GM12878 (cell line): Measurements from ENCODE around the gene RPL10A. TPM values are rescaled to one million over a fixed set of nuclear protein-coding genes. Genes with fewer than 3 reads are reported as not detected.

Experiments
- BMI1 ChIP-seq: fragments of 450-650 bp; IDR thresholded peaks from 2 replicates; pipeline ENCODE4 v1.6.1; 2016; ENCODE audit warnings: mild to moderate bottlenecking, moderate library complexity, borderline replicate concordance
- CEBPB ChIP-seq, 2 experiments: fragments of 150-350 bp in 1 of 2; IDR thresholded peaks; 2 replicates each; pipeline ENCODE4 v1.6.1; 2012 to 2014; ENCODE audit warnings: low read depth in 2 of 2, low read length in 2 of 2, borderline replicate concordance in 1 of 2, inconsistent platforms in 1 of 2
- CHD1 ChIP-seq: IDR thresholded peaks from 2 replicates; pipeline ENCODE4 v1.6.1; 2012; ENCODE audit warnings: low read depth, low read length, improper control_type of control experiment
- EED ChIP-seq: sonication (generic); IDR thresholded peaks from 2 replicates; pipeline ENCODE4 v1.6.1; 2016; ENCODE audit warnings: antibody characterized with exemption, low read depth
- EGR1 ChIP-seq, 2 experiments: IDR thresholded peaks; 1 replicate in 1 of 2; 2 replicates in 1 of 2; pipeline ENCODE4 v1.6.1; 2011 to 2012; ENCODE audit warnings: low read depth in 2 of 2, low read length in 2 of 2, borderline replicate concordance in 1 of 2, mild to moderate bottlenecking in 1 of 2, moderate library complexity in 1 of 2
- ETV6 ChIP-seq, 2 experiments: fragments of 450-650 bp in 1 of 2; IDR thresholded peaks in 1 of 2; conservative IDR thresholded peaks in 1 of 2; 2 replicates each; pipeline ENCODE4 v1.6.1; 2014; ENCODE audit warnings: antibody characterized with exemption in 1 of 2, borderline replicate concordance in 1 of 2, low read depth in 1 of 2, mild to moderate bottlenecking in 1 of 2, moderate library complexity in 1 of 2
- FOS ChIP-seq: IDR thresholded peaks from 3 replicates; pipeline ENCODE4 v1.6.1; 2011; ENCODE audit warnings: borderline replicate concordance; ENCODE audit not compliant: insufficient read length; ENCODE audit errors: extremely low read depth
- HDAC2 ChIP-seq: fragments of 200-600 bp; sonication (generic); IDR thresholded peaks from 2 replicates; pipeline ENCODE4 v1.6.1; 2017
- IKZF2 ChIP-seq, 2 experiments: fragments of 450-650 bp; IDR thresholded peaks; 2 replicates each; pipeline ENCODE4 v1.6.1; 2017; ENCODE audit warnings: mild to moderate bottlenecking in 2 of 2, moderate library complexity in 2 of 2
- IRF4 ChIP-seq: IDR thresholded peaks from 2 replicates; pipeline ENCODE4 v1.6.1; 2011; ENCODE audit warnings: low read depth, low read length
- KAT2A ChIP-seq: conservative IDR thresholded peaks from 2 replicates; pipeline ENCODE4 v1.6.1; 2011; ENCODE audit warnings: low read depth, low read length; ENCODE audit not compliant: control insufficient read depth
- KDM1A ChIP-seq: fragments of 200-600 bp; sonication (generic); IDR thresholded peaks from 2 replicates; pipeline ENCODE4 v1.6.1; 2016; ENCODE audit warnings: borderline replicate concordance
- MYB ChIP-seq: fragments of 150-350 bp; IDR thresholded peaks from 2 replicates; pipeline ENCODE4 v1.6.1; 2014; ENCODE audit warnings: mild to moderate bottlenecking, low read depth, low read length, borderline replicate concordance
- MYC ChIP-seq: IDR thresholded peaks from 2 replicates; pipeline ENCODE4 v1.6.1; 2011; ENCODE audit warnings: mild to moderate bottlenecking, low read length, moderate library complexity, inconsistent platforms; ENCODE audit not compliant: insufficient read depth, insufficient replicate concordance, insufficient read length, severe bottlenecking
- PML ChIP-seq: IDR thresholded peaks from 2 replicates; pipeline ENCODE4 v1.6.1; 2012; ENCODE audit warnings: low read length, inconsistent platforms
- RAD21 ChIP-seq: IDR thresholded peaks from 2 replicates; pipeline ENCODE4 v1.6.1; 2011; ENCODE audit warnings: mild to moderate bottlenecking, low read depth, low read length, moderate library complexity; ENCODE audit not compliant: insufficient read depth
- RCOR1 ChIP-seq: conservative IDR thresholded peaks from 2 replicates; pipeline ENCODE4 v1.6.1; 2012; ENCODE audit warnings: low read depth, low read length, improper control_type of control experiment
- RFX5 ChIP-seq: IDR thresholded peaks from 2 replicates; pipeline ENCODE4 v1.6.1; 2011; ENCODE audit warnings: low read depth, low read length, improper control_type of control experiment
- SIX5 ChIP-seq: IDR thresholded peaks from 2 replicates; pipeline ENCODE4 v1.6.1; 2011; ENCODE audit warnings: mild to moderate bottlenecking, low read depth, low read length, moderate library complexity; ENCODE audit not compliant: severe bottlenecking
- SMAD1 ChIP-seq: fragments of 450-650 bp; IDR thresholded peaks from 2 replicates; pipeline ENCODE4 v1.6.1; 2018; ENCODE audit warnings: mild to moderate bottlenecking, low read depth; ENCODE audit not compliant: partially characterized antibody
- SP1 ChIP-seq: IDR thresholded peaks from one replicate; pipeline ENCODE4 v1.6.1; 2011; ENCODE audit warnings: low read depth, low read length
- SREBF1 ChIP-seq: IDR thresholded peaks from 2 replicates; pipeline ENCODE4 v1.6.1; 2012; ENCODE audit warnings: mild to moderate bottlenecking, low read length
- SREBF2 ChIP-seq: IDR thresholded peaks from 2 replicates; pipeline ENCODE4 v1.6.1; 2012; ENCODE audit warnings: mild to moderate bottlenecking, low read length
- TAF1 ChIP-seq: IDR thresholded peaks from 2 replicates; pipeline ENCODE4 v1.6.1; 2011; ENCODE audit warnings: mild to moderate bottlenecking, low read depth, low read length, borderline replicate concordance
- TARDBP ChIP-seq: IDR thresholded peaks from 2 replicates; pipeline ENCODE4 v1.6.1; 2016; ENCODE audit warnings: borderline replicate concordance
- YBX1 ChIP-seq: fragments of 450-650 bp; IDR thresholded peaks from 2 replicates; pipeline ENCODE4 v1.6.1; 2016; ENCODE audit warnings: antibody characterized with exemption
- ZSCAN29 ChIP-seq: fragments of 450-650 bp; IDR thresholded peaks from 2 replicates; pipeline ENCODE4 v1.6.1; 2017; ENCODE audit warnings: mild to moderate bottlenecking, moderate library complexity
- polyA plus RNA-seq, 11 experiments: library from polyadenylated mRNA; depleted of rRNA in 4 of 11; unstranded in 6 of 11; stranded (reverse) in 5 of 11; fragments of >200 nt; fragmentation: Nextera tagmentation in 4 of 11; fragmentation: Illumina TruSeq in 1 of 11; extraction: Ambion mirVana in 4 of 11; extraction: Trizol in 1 of 11; gene quantifications; 1 replicate in 1 of 11; 2 replicates in 10 of 11; pipeline versions ENCODE4 v1.2.1 to v1.2.3, GENCODE V29; 2011 to 2016; ENCODE audit warnings: inconsistent platforms in 2 of 11, missing spikeins in 2 of 11, low read depth in 1 of 11
- total RNA-seq, 4 experiments: library from RNA; depleted of rRNA in 3 of 4; stranded (reverse); fragments of >200 nt in 3 of 4; fragmentation: Illumina TruSeq in 1 of 4; extraction: Trizol in 1 of 4; gene quantifications; 2 replicates each; pipeline versions ENCODE4 v1.2.1 to v1.2.3, GENCODE V29; 2013 to 2021
- TF ChIP-seq, protein P1 (sequence below): fragments of 450-650 bp; IDR thresholded peaks from 2 replicates; pipeline ENCODE4 v1.6.1; 2017; ENCODE audit warnings: antibody characterized with exemption, mild to moderate bottlenecking, moderate library complexity
- TF ChIP-seq, protein P2 (sequence below): IDR thresholded peaks from 2 replicates; pipeline ENCODE4 v1.6.1; 2011; ENCODE audit warnings: low read depth, mild to moderate bottlenecking, low read length, moderate library complexity, borderline replicate concordance; ENCODE audit errors: extremely low read depth

RPL10A gene
- total and polyA plus RNA-seq, 10 of the 15 experiments (the other 5 are each of a cell fraction or from before 2014, with no cell fraction given): 833 to 4,029 (median 2,795) TPM

- peak; percentile 100 for TF ChIP-seq TAF1
- peak; percentile 28 for TF ChIP-seq SIX5
- no peak for TF ChIP-seq KAT2A
- TF ChIP-seq RAD21: peak; percentile 79
- TF ChIP-seq IRF4: peak; percentile 42; the same call in 1 of the 2 replicates
- peak; percentile 74 for TF ChIP-seq SP1
- peak in 1 of 2 experiments; percentile 28; a peak in 1 of 4 replicates for TF ChIP-seq IKZF2 (IDR thresholded peaks at IDR 0.05)
- TF ChIP-seq RCOR1: peak; percentile 99
- no peak for TF ChIP-seq SREBF2
- peak; percentile 44; the same call in 1 of the 2 replicates for TF ChIP-seq MYB
- TF ChIP-seq ETV6 (conservative IDR thresholded peaks at IDR 0.05 in 1 of 2, IDR thresholded peaks at IDR 0.05 in 1 of 2; ENCODE audit: borderline replicate concordance in 1 of 2, low read depth in 1 of 2): peak in 1 of 2 experiments; percentile 41; a peak in 1 of 4 replicates
- peak; percentile 100 for TF ChIP-seq MYC
- no peak for TF ChIP-seq KDM1A
- TF ChIP-seq YBX1: no peak
- no peak; the same call in 1 of the 2 replicates for TF ChIP-seq TARDBP
- peak in 1 of 2 experiments; percentile 16; a peak in 1 of 3 replicates for TF ChIP-seq EGR1 (IDR thresholded peaks at IDR 0.05; ENCODE audit: borderline replicate concordance in 1 of 2, low read depth in 2 of 2, low read length in 2 of 2)
- TF ChIP-seq RFX5: no peak
- TF ChIP-seq FOS: no peak
- TF ChIP-seq EED: no peak; the same call in 1 of the 2 replicates
- TF ChIP-seq SREBF1: no peak
- TF ChIP-seq, protein P1, sequence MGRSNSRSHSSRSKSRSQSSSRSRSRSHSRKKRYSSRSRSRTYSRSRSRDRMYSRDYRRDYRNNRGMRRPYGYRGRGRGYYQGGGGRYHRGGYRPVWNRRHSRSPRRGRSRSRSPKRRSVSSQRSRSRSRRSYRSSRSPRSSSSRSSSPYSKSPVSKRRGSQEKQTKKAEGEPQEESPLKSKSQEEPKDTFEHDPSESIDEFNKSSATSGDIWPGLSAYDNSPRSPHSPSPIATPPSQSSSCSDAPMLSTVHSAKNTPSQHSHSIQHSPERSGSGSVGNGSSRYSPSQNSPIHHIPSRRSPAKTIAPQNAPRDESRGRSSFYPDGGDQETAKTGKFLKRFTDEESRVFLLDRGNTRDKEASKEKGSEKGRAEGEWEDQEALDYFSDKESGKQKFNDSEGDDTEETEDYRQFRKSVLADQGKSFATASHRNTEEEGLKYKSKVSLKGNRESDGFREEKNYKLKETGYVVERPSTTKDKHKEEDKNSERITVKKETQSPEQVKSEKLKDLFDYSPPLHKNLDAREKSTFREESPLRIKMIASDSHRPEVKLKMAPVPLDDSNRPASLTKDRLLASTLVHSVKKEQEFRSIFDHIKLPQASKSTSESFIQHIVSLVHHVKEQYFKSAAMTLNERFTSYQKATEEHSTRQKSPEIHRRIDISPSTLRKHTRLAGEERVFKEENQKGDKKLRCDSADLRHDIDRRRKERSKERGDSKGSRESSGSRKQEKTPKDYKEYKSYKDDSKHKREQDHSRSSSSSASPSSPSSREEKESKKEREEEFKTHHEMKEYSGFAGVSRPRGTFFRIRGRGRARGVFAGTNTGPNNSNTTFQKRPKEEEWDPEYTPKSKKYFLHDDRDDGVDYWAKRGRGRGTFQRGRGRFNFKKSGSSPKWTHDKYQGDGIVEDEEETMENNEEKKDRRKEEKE: no peak
- TF ChIP-seq CEBPB (IDR thresholded peaks at IDR 0.05; ENCODE audit: borderline replicate concordance in 1 of 2, low read depth in 2 of 2, low read length in 2 of 2): no peak; a peak in 1 of 4 replicates
- no peak for TF ChIP-seq BMI1
- peak; percentile 77; the same call in 1 of the 2 replicates for TF ChIP-seq ZSCAN29
- TF ChIP-seq SMAD1: no peak
- TF ChIP-seq, protein P2, sequence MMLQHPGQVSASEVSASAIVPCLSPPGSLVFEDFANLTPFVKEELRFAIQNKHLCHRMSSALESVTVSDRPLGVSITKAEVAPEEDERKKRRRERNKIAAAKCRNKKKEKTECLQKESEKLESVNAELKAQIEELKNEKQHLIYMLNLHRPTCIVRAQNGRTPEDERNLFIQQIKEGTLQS: no peak
- TF ChIP-seq HDAC2: no peak
- peak; percentile 75; the same call in 1 of the 2 replicates for TF ChIP-seq CHD1
- peak; percentile 100 for TF ChIP-seq PML
Measured at GRCh38 chr6:35468181-35468979, at the start of gene RPL10A (continued).
